Ishikawa (cell line): ENCODE measurements around the gene ZBTB8OS.

Source experiments
- CEBPB ChIP-seq: IDR thresholded peaks from 2 replicates; pipeline ENCODE4 v1.6.1; 2012
- CREB1 ChIP-seq: IDR thresholded peaks from 2 replicates; pipeline ENCODE4 v1.6.1; 2012; ENCODE audit warnings: low read depth
- EP300 ChIP-seq: IDR thresholded peaks from 2 replicates; pipeline ENCODE4 v1.6.1; 2012; ENCODE audit warnings: borderline replicate concordance
- RAD21 ChIP-seq: IDR thresholded peaks from 2 replicates; pipeline ENCODE4 v1.6.1; 2012; ENCODE audit warnings: low read depth
- TEAD4 ChIP-seq: IDR thresholded peaks from 2 replicates; pipeline ENCODE4 v1.6.1; 2012
- YY1 ChIP-seq: IDR thresholded peaks from 2 replicates; pipeline ENCODE4 v1.6.1; 2012; ENCODE audit warnings: low read depth
- ZBTB7A ChIP-seq: IDR thresholded peaks from 2 replicates; pipeline ENCODE4 v1.6.1; 2012; ENCODE audit warnings: low read depth
- TF ChIP-seq, protein P1 (sequence below): IDR thresholded peaks from 2 replicates; pipeline ENCODE4 v1.6.1; 2012; ENCODE audit warnings: low read depth, mild to moderate bottlenecking
- TF ChIP-seq, protein P2 (sequence below): IDR thresholded peaks from 2 replicates; pipeline ENCODE4 v1.6.1; 2012

DNA sequence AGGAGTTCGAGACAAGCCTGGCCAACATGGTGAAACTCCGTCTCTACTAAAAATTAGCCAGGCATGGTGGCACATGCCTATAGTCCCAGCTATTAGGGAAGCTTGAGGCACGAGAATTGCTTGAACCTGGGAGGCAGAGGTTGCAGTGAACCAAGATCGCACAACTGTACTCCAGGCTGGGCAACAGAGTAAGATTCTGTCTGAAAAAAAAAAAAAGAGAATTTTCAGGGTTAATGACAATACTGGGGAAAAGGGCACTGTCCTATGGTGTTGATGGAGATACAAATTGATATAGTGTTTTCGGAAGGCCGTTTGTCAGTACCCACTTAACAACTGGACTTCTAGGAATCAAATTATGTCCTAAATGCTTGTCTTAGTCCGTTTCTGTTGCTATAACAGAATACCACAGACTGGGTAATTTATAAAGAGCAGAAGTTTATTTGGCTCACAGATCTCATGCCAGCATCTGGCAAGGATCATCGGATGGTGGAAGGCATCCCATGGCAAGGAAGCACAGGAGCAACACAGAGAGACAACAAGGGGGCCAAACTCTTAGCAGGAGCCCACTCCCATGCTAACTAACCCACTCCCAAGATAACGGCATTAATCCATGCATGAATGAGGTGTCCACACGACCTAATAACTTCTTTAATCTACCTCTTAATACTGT is 69.9 kb downstream of the ZBTB8OS start:
- TF ChIP-seq EP300 (no peak), ZBTB7A (no peak), RAD21 (no peak), CEBPB (no peak), TEAD4 (no peak), YY1 (no peak), CREB1 (no peak)
- TF ChIP-seq, protein P1, sequence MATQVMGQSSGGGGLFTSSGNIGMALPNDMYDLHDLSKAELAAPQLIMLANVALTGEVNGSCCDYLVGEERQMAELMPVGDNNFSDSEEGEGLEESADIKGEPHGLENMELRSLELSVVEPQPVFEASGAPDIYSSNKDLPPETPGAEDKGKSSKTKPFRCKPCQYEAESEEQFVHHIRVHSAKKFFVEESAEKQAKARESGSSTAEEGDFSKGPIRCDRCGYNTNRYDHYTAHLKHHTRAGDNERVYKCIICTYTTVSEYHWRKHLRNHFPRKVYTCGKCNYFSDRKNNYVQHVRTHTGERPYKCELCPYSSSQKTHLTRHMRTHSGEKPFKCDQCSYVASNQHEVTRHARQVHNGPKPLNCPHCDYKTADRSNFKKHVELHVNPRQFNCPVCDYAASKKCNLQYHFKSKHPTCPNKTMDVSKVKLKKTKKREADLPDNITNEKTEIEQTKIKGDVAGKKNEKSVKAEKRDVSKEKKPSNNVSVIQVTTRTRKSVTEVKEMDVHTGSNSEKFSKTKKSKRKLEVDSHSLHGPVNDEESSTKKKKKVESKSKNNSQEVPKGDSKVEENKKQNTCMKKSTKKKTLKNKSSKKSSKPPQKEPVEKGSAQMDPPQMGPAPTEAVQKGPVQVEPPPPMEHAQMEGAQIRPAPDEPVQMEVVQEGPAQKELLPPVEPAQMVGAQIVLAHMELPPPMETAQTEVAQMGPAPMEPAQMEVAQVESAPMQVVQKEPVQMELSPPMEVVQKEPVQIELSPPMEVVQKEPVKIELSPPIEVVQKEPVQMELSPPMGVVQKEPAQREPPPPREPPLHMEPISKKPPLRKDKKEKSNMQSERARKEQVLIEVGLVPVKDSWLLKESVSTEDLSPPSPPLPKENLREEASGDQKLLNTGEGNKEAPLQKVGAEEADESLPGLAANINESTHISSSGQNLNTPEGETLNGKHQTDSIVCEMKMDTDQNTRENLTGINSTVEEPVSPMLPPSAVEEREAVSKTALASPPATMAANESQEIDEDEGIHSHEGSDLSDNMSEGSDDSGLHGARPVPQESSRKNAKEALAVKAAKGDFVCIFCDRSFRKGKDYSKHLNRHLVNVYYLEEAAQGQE, result no peak
- TF ChIP-seq, protein P2, sequence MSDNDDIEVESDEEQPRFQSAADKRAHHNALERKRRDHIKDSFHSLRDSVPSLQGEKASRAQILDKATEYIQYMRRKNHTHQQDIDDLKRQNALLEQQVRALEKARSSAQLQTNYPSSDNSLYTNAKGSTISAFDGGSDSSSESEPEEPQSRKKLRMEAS, result no peak
